H1 (cell line): ENCODE measurements around the gene TM9SF3. TPM values are rescaled to one million over a fixed set of nuclear protein-coding genes. Genes with fewer than 3 reads are reported as not detected.

Experiments
- ATF3 ChIP-seq: IDR thresholded peaks from 2 replicates; pipeline ENCODE4 v1.6.1; 2011; ENCODE audit warnings: low read depth, mild to moderate bottlenecking, low read length; ENCODE audit not compliant: insufficient read depth
- MAFK ChIP-seq: IDR thresholded peaks from 2 replicates; pipeline ENCODE4 v1.6.1; 2012; ENCODE audit warnings: low read depth, mild to moderate bottlenecking, improper control_type of control experiment, low read length
- SAP30 ChIP-seq: fragments of 300-600 bp; sonication (generic); IDR thresholded peaks from 2 replicates; pipeline ENCODE4 v1.7.1; 2012; ENCODE audit warnings: low read length, moderate library complexity, mild to moderate bottlenecking, inconsistent platforms; ENCODE audit not compliant: insufficient read depth, insufficient replicate concordance
- polyA plus RNA-seq, 7 experiments: library from polyadenylated mRNA; depleted of rRNA in 3 of 7; stranded (reverse) in 5 of 7; unstranded in 2 of 7; fragments of >200 nt in 5 of 7; fragments of 200-250 nt in 2 of 7; gene quantifications; 1 replicate in 5 of 7; 2 replicates in 1 of 7; 4 replicates in 1 of 7; pipeline versions ENCODE4 v1.2.1 to v1.2.3, GENCODE V29; 2011 to 2013; ENCODE audit warnings: missing spikeins in 2 of 7, mixed read lengths in 2 of 7
- total RNA-seq: library from RNA; stranded (reverse); fragmentation: NEBNext Ultra II Directional; extraction: Animal tissue kit (Norgen Biotek cat#: 25700); gene quantifications from 2 replicates; pipeline ENCODE4 v1.2.1, GENCODE V29; 2021
- TF ChIP-seq, protein P1 (sequence below): IDR thresholded peaks from 2 replicates; pipeline ENCODE4 v1.6.1; 2012; ENCODE audit warnings: inconsistent platforms

The TM9SF3 gene
- total and polyA plus RNA-seq, 2 of the 8 experiments (the other 6 are each of a cell fraction or from before 2014, with no cell fraction given), result 123 to 127 TPM

DNA sequence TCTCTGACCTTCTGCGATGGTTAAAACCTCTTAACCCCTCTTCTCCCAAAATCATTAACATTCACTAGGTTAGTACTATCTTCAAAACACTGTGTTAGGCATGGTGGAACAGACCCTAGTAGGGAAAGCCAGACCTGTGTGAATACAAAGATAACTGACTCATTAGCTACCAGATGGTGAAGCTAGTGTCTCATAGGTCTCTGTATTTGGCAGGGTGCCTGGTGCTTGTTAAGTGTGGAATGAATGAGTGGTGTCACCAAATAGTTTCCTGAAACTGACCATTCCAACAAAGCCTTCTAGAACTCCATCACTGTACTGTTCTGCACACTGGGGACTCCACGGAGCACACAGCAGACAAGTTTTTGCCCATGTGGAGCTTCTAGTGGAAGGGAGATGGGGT is 27.7 kb upstream of the TM9SF3 start (continued):
- TF ChIP-seq ATF3, result no peak
- no peak for TF ChIP-seq SAP30
- TF ChIP-seq, protein P1, sequence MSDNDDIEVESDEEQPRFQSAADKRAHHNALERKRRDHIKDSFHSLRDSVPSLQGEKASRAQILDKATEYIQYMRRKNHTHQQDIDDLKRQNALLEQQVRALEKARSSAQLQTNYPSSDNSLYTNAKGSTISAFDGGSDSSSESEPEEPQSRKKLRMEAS, result no peak
- no peak for TF ChIP-seq MAFK
